CD4-positive, alpha-beta memory T cell (primary cell): Measurements from ENCODE around the gene PRUNE2. TPM values are rescaled to one million over a fixed set of nuclear protein-coding genes. Genes with fewer than 3 reads are reported as not detected.

Experiments used
- CTCF ChIA-PET: fragments of 350-600 bp; sonication (Branson Sonifier 250); formaldehyde crosslinking; loops from one replicate; lab custom pipeline; 2021; ENCODE audit warnings: inconsistent platforms; ENCODE audit not compliant: partially characterized antibody; lab: Charles Lee
- POLR2A ChIA-PET: fragments of 350-600 bp; sonication (Branson Sonifier 250); formaldehyde crosslinking; loops from one replicate; lab custom pipeline; 2021; ENCODE audit not compliant: partially characterized antibody; lab: Charles Lee
- DNase-seq, 5 donors: peaks; one replicate each; pipeline versions ENCODE4 v3.0.0 to v3.0.0-alpha.2; 2020 to 2022; ENCODE audit warnings: mixed read lengths in 1 of 5
- H3K27ac ChIP-seq: one replicate; pipeline ENCODE4 v1.7.0; 2013; ENCODE audit warnings: low read depth, low read length
- H3K27me3 ChIP-seq: 2 replicates; pipeline ENCODE4 v1.7.0; 2013; ENCODE audit warnings: mild to moderate bottlenecking, low read length, moderate library complexity; ENCODE audit not compliant: insufficient read depth
- H3K36me3 ChIP-seq: 2 replicates; pipeline ENCODE4 v1.7.0; 2013; ENCODE audit warnings: mild to moderate bottlenecking, low read length, moderate library complexity; ENCODE audit not compliant: insufficient read depth
- H3K4me1 ChIP-seq: 2 replicates; pipeline ENCODE4 v1.7.0; 2013; ENCODE audit warnings: mild to moderate bottlenecking, low read length, moderate library complexity; ENCODE audit not compliant: insufficient read depth
- H3K4me3 ChIP-seq, 2 donors: one replicate each; pipeline ENCODE4 v1.7.0; 2013; ENCODE audit warnings: low read length in 2 of 2, mild to moderate bottlenecking in 1 of 2
- H3K9me3 ChIP-seq, 2 donors: one replicate each; pipeline ENCODE4 v1.7.0; 2013; ENCODE audit warnings: low read length in 2 of 2, control low read depth in 1 of 2; ENCODE audit not compliant: control insufficient read depth in 1 of 2
- H3K27ac Mint-ChIP-seq, 7 donors: one replicate each; pipeline ENCODE4 v1.8.0; 2020 to 2021; ENCODE audit warnings: mixed read lengths in 7 of 7, mild to moderate bottlenecking in 6 of 7, inconsistent platforms in 3 of 7, moderate library complexity in 3 of 7
- H3K27me3 Mint-ChIP-seq, 2 donors: one replicate each; pipeline ENCODE4 v1.8.0; 2020 to 2021; ENCODE audit warnings: mixed read lengths in 2 of 2
- H3K36me3 Mint-ChIP-seq, 2 donors: one replicate each; pipeline ENCODE4 v1.8.0; 2020 to 2021; ENCODE audit warnings: mixed read lengths in 2 of 2, inconsistent platforms in 1 of 2, mild to moderate bottlenecking in 1 of 2
- H3K4me1 Mint-ChIP-seq, 4 donors: one replicate each; pipeline ENCODE4 v1.8.0; 2020 to 2021; ENCODE audit warnings: mixed read lengths in 4 of 4, mild to moderate bottlenecking in 1 of 4
- H3K4me3 Mint-ChIP-seq, 8 donors: one replicate each; pipeline ENCODE4 v1.8.0; 2020 to 2021; ENCODE audit warnings: mixed read lengths in 8 of 8, mild to moderate bottlenecking in 7 of 8, moderate library complexity in 6 of 8, inconsistent platforms in 3 of 8
- H3K9me3 Mint-ChIP-seq, 8 donors: one replicate each; pipeline ENCODE4 v1.8.0; 2020 to 2021; ENCODE audit warnings: mixed read lengths in 8 of 8, mild to moderate bottlenecking in 5 of 8, inconsistent platforms in 3 of 8, moderate library complexity in 1 of 8
- intact Hi-C: fragments of 100-400 bp; cut with micrococcal nuclease; formaldehyde crosslinking; loops from one replicate; pipeline ENCODE4 v1.15.1; 2023
- polyA plus RNA-seq, 2 donors: library from polyadenylated mRNA; unstranded; fragments of 300-500 nt; fragmentation: Illumina TruSeq; gene quantifications; one replicate each; pipeline ENCODE4 v1.2.3, GENCODE V29; 2021
- total RNA-seq, 2 experiments: library from RNA; stranded (reverse); gene quantifications; one replicate each; pipeline ENCODE4 v1.2.3, GENCODE V29; 2021

PRUNE2 gene
- total and polyA plus RNA-seq, 4 experiments from 2014 or later: 0.22 to 0.42 TPM; not detected in 2

DNA sequence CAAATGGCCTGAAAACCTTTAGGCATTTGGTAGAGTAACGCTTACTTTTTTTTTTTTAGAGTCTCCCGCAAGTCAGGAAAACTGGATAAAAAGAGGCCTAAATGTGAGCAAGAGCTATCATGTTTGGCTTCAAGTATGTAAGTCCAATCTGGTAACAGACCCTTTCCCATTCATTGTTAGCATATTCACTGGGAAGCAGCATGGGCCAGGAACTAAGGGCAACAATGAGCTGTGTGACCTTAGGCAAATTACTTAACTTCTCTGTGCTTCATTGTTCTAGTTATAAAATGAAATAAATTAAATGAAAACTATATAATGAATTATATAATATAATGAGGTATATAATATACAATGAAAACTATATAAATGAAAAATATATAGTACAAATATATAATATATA, 256.0 kb downstream of the PRUNE2 start:
- no peaks in the 10 kb centered on the region for H3K36me3 Mint-ChIP-seq
- no peaks in the 10 kb centered on the region for H3K9me3 ChIP-seq
- H3K4me3 ChIP-seq: no peak overlapping the region
- no peak overlapping the region for H3K4me3 Mint-ChIP-seq
- H3K4me1 Mint-ChIP-seq: peaks cover 14 to 26% (median 22%) of the 10 kb centered on the region in 4 donors
- intact Hi-C loops: no loop called here
- no peak overlapping the region for H3K27ac ChIP-seq
- no peaks in the 10 kb centered on the region for H3K27me3 Mint-ChIP-seq
- H3K27me3 ChIP-seq: no peaks in the 10 kb centered on the region
- peaks cover 19% of the 10 kb centered on the region for H3K4me1 ChIP-seq
- ChIA-PET CTCF (interaction anchor here (1.2 to 2.7 kb wide), 4 partner anchors 9 to 203 kb away, joined by 3 to 10 read pairs (median 6); no protein-coding TSS in a partner anchor), POLR2A (interaction anchor here (0.8 kb wide), 1 partner anchor 9 kb away, joined by 3 read pairs; no protein-coding TSS in a partner anchor)
- no peak overlapping the region for H3K27ac Mint-ChIP-seq
- no peaks in the 10 kb centered on the region for H3K36me3 ChIP-seq
- H3K9me3 Mint-ChIP-seq: peaks cover 0 to 2% (median 0%) of the 10 kb centered on the region in 8 donors
- no peak for DNase-seq

DNA sequence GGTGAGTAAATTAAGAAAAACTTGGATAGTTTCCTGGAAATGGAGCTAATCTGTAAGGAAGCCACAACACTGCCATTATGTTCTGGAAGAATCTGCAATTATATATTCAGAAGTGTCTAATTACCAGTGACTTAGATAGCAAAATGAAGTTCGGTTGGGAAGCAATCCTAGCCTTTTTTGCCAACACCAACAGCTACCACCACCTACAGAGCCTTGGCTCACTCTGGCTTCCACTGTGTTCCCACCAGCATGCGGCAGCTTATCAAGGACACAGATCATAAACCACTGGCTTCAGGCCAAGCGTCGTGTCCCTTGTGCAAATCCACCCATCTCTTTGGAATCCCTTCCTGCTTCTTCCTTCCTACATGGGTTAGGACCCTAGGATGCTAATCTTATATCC, 259.7 kb downstream of the PRUNE2 start:
- Histone ChIP-seq H3K9me3 (no peaks in the 10 kb centered on the region), H3K4me3 (no peak overlapping the region), H3K36me3 (no peaks in the 10 kb centered on the region), H3K4me1 (peaks cover 10% of the 10 kb centered on the region), H3K27ac (no peak overlapping the region), H3K27me3 (no peaks in the 10 kb centered on the region)
- intact Hi-C loops: no loop called here
- H3K9me3 Mint-ChIP-seq: peaks cover 0 to 2% (median 0%) of the 10 kb centered on the region in 8 donors
- H3K4me3 Mint-ChIP-seq: no peak overlapping the region
- CTCF ChIA-PET: interaction anchor here (1.4 kb wide), 1 partner anchor 13 kb away, joined by 4 read pairs; no protein-coding TSS in a partner anchor
- POLR2A ChIA-PET: no interaction called here
- H3K27ac Mint-ChIP-seq: no peak overlapping the region
- peaks cover 8 to 10% (median 9%) of the 10 kb centered on the region in 4 donors for H3K4me1 Mint-ChIP-seq
- H3K27me3 Mint-ChIP-seq: peaks cover 0 to 1% of the 10 kb centered on the region in 2 donors
- DNase-seq: no peak
- no peaks in the 10 kb centered on the region for H3K36me3 Mint-ChIP-seq

DNA sequence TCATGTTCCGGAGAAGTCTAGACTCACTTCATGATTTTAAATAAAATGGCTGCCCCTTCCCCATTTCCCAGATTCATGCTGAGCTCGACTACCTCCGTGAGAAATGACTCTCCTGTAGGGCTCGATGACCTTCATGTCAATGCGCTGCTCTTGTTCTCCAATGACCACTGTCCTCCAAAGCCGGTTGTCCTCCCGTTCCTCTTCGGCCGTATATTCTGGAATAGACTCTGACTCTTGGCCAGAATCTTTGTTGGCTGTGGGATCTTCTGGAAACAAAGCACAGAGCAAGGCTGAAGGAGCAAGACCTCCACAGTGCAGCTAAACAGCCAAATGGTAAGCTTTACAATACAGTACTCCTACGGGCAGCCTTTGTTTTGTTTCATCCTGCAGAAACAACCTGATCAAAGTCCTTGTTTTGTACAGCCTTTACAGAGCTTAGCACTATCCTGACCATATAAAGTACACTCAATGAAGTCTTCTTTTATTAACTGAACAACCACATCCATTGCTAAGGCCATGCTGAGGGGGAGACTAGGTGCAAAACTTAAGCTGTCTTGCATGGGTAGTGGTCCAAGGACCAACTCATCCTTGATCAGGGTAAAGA, 261.2 kb downstream of the PRUNE2 start:
- no peak for DNase-seq
- Mint-ChIP-seq H3K4me1 (peaks cover 0 to 2% (median under 1%) of the 10 kb centered on the region in 4 donors), H3K9me3 (peaks cover 0 to 2% (median 0%) of the 10 kb centered on the region in 8 donors), H3K27ac (no peak overlapping the region), H3K4me3 (no peak overlapping the region), H3K27me3 (peaks cover 0 to 1% of the 10 kb centered on the region in 2 donors), H3K36me3 (no peaks in the 10 kb centered on the region)
- no peak overlapping the region for H3K4me3 ChIP-seq
- H3K27me3 ChIP-seq: no peaks in the 10 kb centered on the region
- H3K4me1 ChIP-seq: no peaks in the 10 kb centered on the region
- H3K36me3 ChIP-seq: no peaks in the 10 kb centered on the region
- intact Hi-C loops: no loop called here
- H3K27ac ChIP-seq: no peak overlapping the region
- CTCF ChIA-PET: interaction anchor here (1.4 kb wide), 1 partner anchor 14 kb away, joined by 4 read pairs; no protein-coding TSS in a partner anchor
- no peaks in the 10 kb centered on the region for H3K9me3 ChIP-seq
- POLR2A ChIA-PET: no interaction called here

DNA sequence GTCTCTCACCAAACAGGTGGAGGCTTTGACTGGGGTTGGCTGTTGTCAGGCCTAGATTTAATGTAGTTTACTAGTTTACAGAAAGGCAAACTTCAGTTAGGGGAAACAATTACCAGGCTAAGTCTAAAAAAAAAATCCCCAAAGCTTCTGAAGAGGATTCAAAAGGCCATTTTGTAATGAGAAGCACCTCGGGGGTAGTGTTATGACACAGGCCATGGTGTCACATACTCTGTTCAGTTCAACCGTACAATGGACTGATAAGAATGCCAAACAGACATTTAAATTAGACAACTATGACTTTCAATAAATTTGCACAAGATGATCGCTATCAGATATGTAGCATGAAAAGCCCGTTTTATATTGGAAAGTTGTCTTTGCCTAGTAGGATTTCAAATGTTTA, 261.7 kb downstream of the PRUNE2 start:
- H3K27me3 Mint-ChIP-seq: peaks cover 0 to 1% of the 10 kb centered on the region in 2 donors
- no peak overlapping the region for H3K27ac Mint-ChIP-seq
- intact Hi-C loops: no loop called here
- peaks cover 0 to 2% (median 0%) of the 10 kb centered on the region in 8 donors for H3K9me3 Mint-ChIP-seq
- no peak overlapping the region for H3K4me3 ChIP-seq
- no peak for DNase-seq
- no peak overlapping the region for H3K4me3 Mint-ChIP-seq
- ChIA-PET CTCF (no interaction called here), POLR2A (no interaction called here)
- H3K27ac ChIP-seq: no peak overlapping the region
- H3K36me3 ChIP-seq: no peaks in the 10 kb centered on the region
- H3K9me3 ChIP-seq: no peaks in the 10 kb centered on the region
- H3K4me1 Mint-ChIP-seq: peaks cover 0 to 2% (median under 1%) of the 10 kb centered on the region in 4 donors
- H3K4me1 ChIP-seq: no peaks in the 10 kb centered on the region
- no peaks in the 10 kb centered on the region for H3K36me3 Mint-ChIP-seq
- H3K27me3 ChIP-seq: no peaks in the 10 kb centered on the region

DNA sequence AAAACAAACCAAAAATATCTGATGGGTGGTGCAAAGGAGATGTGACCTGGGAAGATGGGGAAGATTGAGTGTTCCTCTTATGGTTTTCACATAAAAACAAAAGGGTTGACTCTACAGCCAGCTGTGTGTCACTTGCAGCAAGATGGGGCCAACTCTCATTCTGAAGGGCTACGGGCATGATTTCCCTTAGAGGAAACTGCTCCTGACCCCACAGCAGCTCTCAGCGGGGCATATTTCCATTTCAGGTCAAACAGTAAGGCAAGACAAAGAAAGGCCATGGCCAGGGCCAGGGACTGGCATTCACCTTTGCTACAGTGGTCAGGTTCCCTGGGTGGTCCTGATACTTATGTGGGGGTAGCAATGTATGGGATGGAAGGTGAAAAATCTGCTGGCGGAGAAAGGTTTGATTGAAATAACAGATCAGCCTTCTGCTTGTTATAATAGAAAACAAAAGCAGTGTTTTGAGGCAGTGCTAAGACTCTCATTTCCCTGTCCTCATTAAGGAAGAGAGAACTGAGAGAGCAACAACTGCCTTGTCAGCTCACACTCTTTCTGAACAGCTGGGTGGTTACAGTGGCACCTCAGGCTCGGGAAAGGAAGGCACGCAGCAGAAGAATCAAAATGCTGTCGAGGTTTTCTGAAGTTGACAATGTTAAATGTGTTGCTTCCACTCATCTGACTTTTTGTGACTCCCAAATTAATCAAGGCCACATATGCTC, 262.4 kb downstream of the PRUNE2 start:
- Histone ChIP-seq H3K4me3 (no peak overlapping the region), H3K27me3 (no peaks in the 10 kb centered on the region), H3K27ac (no peak overlapping the region), H3K4me1 (no peaks in the 10 kb centered on the region), H3K36me3 (no peaks in the 10 kb centered on the region), H3K9me3 (no peaks in the 10 kb centered on the region)
- POLR2A ChIA-PET: no interaction called here
- H3K27ac Mint-ChIP-seq: no peak overlapping the region
- CTCF ChIA-PET: no interaction called here
- H3K36me3 Mint-ChIP-seq: no peaks in the 10 kb centered on the region
- no peak overlapping the region for H3K4me3 Mint-ChIP-seq
- intact Hi-C loops: no loop called here
- H3K27me3 Mint-ChIP-seq: peaks cover 0 to 1% of the 10 kb centered on the region in 2 donors
- no peak for DNase-seq
- peaks cover 0 to 2% (median 0%) of the 10 kb centered on the region in 8 donors for H3K9me3 Mint-ChIP-seq
- H3K4me1 Mint-ChIP-seq: peaks cover 0 to 2% (median under 1%) of the 10 kb centered on the region in 4 donors

DNA sequence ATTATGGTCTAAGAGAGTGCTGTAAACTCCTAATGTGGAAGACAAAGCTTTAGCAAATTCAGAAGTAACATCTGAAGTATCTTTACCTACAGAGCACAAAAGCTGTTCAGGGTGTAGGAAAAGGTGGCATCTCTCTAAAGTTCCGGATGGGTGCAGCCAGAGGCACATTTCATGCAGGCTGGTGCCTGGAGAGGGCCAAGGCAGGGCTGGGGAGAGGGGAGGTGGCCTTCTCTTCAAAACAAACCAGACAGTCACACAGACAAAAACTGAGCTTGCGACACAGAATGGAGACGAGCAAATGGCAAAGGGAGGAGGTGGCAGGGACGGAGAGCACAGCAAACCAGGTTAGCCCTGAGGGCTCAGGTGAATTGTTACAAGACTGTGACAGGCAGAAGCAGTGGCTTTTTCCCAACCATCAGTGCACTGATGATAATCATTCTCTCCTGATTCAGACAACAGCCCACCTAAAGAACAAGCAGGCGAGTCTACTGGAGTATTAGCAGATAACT, 263.2 kb downstream of the PRUNE2 start:
- H3K27me3 ChIP-seq: no peaks in the 10 kb centered on the region
- POLR2A ChIA-PET: no interaction called here
- peaks cover 4% of the 10 kb centered on the region for H3K4me1 ChIP-seq
- Mint-ChIP-seq H3K4me1 (peaks cover 0 to 7% (median 4%) of the 10 kb centered on the region in 4 donors), H3K9me3 (peaks cover 0 to 2% (median 0%) of the 10 kb centered on the region in 8 donors), H3K36me3 (no peaks in the 10 kb centered on the region), H3K27me3 (peaks cover 0 to 1% of the 10 kb centered on the region in 2 donors), H3K27ac (no peak overlapping the region), H3K4me3 (no peak overlapping the region)
- no peak for DNase-seq
- H3K36me3 ChIP-seq: no peaks in the 10 kb centered on the region
- no peak overlapping the region for H3K4me3 ChIP-seq
- no peaks in the 10 kb centered on the region for H3K9me3 ChIP-seq
- CTCF ChIA-PET: no interaction called here
- H3K27ac ChIP-seq: no peak overlapping the region
- intact Hi-C loops: no loop called here

DNA sequence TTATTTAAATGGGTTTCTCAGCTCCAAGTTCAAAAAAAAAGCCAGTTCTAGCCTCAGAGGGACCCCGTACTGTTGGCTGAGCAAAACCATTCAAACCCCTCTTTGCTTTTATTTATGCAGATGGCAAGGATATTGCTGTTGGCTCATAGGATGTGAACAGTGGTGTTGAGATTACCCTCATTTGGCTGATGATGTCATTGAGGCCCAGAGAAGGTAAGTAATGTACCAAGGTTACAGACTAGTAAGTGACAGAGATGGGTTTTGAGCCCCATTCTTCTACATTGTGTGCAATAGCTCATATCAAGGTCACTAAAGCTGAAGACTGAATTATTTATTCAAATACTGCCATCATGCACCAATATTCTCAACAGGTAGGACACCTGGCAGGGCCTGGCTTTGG, 263.8 kb downstream of the PRUNE2 start:
- H3K36me3 Mint-ChIP-seq: no peaks in the 10 kb centered on the region
- Histone ChIP-seq H3K27ac (no peak overlapping the region), H3K4me1 (peaks cover 11% of the 10 kb centered on the region), H3K27me3 (no peaks in the 10 kb centered on the region), H3K9me3 (no peaks in the 10 kb centered on the region), H3K36me3 (no peaks in the 10 kb centered on the region), H3K4me3 (no peak overlapping the region)
- no peak overlapping the region for H3K4me3 Mint-ChIP-seq
- intact Hi-C loops: no loop called here
- peaks cover 0 to 1% of the 10 kb centered on the region in 2 donors for H3K27me3 Mint-ChIP-seq
- peaks cover 0 to 3% (median 0%) of the 10 kb centered on the region in 8 donors for H3K9me3 Mint-ChIP-seq
- POLR2A ChIA-PET: no interaction called here
- CTCF ChIA-PET: no interaction called here
- no peak overlapping the region for H3K27ac Mint-ChIP-seq
- peaks cover 6 to 13% (median 11%) of the 10 kb centered on the region in 4 donors for H3K4me1 Mint-ChIP-seq
- no peak for DNase-seq
